ENCODE measurements around the gene NR2E3.

GRCh38 chr15:71789616-71790015 is 20.7 kb upstream of the NR2E3 start:
- TF ChIP-seq, protein P1, sequence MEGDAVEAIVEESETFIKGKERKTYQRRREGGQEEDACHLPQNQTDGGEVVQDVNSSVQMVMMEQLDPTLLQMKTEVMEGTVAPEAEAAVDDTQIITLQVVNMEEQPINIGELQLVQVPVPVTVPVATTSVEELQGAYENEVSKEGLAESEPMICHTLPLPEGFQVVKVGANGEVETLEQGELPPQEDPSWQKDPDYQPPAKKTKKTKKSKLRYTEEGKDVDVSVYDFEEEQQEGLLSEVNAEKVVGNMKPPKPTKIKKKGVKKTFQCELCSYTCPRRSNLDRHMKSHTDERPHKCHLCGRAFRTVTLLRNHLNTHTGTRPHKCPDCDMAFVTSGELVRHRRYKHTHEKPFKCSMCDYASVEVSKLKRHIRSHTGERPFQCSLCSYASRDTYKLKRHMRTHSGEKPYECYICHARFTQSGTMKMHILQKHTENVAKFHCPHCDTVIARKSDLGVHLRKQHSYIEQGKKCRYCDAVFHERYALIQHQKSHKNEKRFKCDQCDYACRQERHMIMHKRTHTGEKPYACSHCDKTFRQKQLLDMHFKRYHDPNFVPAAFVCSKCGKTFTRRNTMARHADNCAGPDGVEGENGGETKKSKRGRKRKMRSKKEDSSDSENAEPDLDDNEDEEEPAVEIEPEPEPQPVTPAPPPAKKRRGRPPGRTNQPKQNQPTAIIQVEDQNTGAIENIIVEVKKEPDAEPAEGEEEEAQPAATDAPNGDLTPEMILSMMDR (IDR thresholded peaks at IDR 0.05), result no peak
- TF ChIP-seq EP300 (IDR thresholded peaks at IDR 0.05), result no peak
- no peak for TF ChIP-seq POLR2A (IDR thresholded peaks at IDR 0.05)
